Stomach smooth muscle (tissue), 2 donors: ENCODE results near the gene ZBTB14.

ENCODE experiments used
- H3K27ac ChIP-seq: one replicate; pipeline ENCODE4 v1.7.0; 2013; ENCODE audit warnings: mild to moderate bottlenecking, low read length, inconsistent platforms
- H3K27me3 ChIP-seq, 2 donors: one replicate each; pipeline ENCODE4 v1.7.0; 2013; ENCODE audit warnings: low read length in 2 of 2; ENCODE audit not compliant: insufficient read depth in 2 of 2, control insufficient read depth in 1 of 2
- H3K36me3 ChIP-seq, 2 donors: one replicate each; pipeline ENCODE4 v1.7.0; 2013; ENCODE audit warnings: low read length in 2 of 2; ENCODE audit not compliant: control insufficient read depth in 2 of 2, insufficient read depth in 2 of 2
- H3K4me1 ChIP-seq: one replicate; pipeline ENCODE4 v1.7.0; 2013; ENCODE audit warnings: low read length; ENCODE audit not compliant: control insufficient read depth, insufficient read depth
- H3K4me3 ChIP-seq, 2 donors: one replicate each; pipeline ENCODE4 v1.7.0; 2013; ENCODE audit warnings: low read length in 2 of 2
- H3K9ac ChIP-seq, 2 donors: one replicate each; pipeline ENCODE4 v1.7.0; 2013; ENCODE audit warnings: low read length in 2 of 2, mild to moderate bottlenecking in 1 of 2
- H3K9me3 ChIP-seq, 2 donors: one replicate each; pipeline ENCODE4 v1.7.0; 2013; ENCODE audit warnings: low read length in 2 of 2; ENCODE audit not compliant: control insufficient read depth in 2 of 2
- donor health status: healthy.
- donor health status: Pancreatic carcinoma.

ZBTB14 gene

DNA sequence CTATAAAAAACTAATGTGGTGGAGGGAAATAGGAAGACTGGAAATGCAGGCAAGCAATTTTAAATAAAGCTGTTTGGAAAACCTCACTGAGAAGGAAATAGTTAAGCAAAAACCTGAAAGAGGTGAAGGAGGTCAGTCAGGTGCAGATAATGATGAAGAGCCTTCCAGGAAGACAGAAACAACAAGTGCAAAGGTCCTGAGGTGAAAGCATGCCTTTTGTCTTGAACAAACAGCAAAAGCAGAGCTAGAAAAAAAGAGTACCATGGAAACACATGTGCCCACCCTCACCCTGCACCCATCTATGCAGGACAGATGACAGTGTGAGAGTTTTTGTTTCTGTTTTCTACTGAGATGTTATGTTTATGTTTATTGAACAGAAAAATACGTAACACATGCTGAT, 8.1 kb upstream of the ZBTB14 start:
- Histone ChIP-seq H3K4me3 (no peak overlapping the region), H3K9me3 (no peaks in the 10 kb centered on the region), H3K27ac (no peak overlapping the region), H3K4me1 (no peaks in the 10 kb centered on the region), H3K36me3 (no peaks in the 10 kb centered on the region), H3K9ac (no peak overlapping the region), H3K27me3 (peaks cover 0 to 4% of the 10 kb centered on the region in 2 donors)

DNA sequence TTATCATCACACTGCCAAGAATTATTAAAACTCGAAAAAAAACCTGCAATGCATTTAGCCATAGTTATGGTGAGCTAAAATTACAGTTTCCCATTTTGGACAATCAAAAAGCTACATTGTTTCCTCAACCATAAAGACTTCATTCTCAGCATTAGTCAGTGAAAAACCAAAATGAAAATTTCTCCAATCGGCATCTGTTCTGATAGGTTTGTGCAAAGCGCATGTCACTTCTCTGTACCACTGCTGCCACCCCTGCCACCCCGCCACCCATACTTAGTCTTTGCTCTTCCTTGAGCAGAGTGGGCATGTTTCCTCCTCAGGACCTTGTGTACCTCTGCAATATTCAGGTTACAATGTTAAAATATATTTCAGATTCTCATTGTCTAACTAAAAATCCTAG, 7.1 kb upstream of the ZBTB14 start:
- Histone ChIP-seq H3K4me3 (no peak overlapping the region), H3K9me3 (no peaks in the 10 kb centered on the region), H3K27me3 (peaks cover 0 to 4% of the 10 kb centered on the region in 2 donors), H3K27ac (no peak overlapping the region), H3K36me3 (no peaks in the 10 kb centered on the region), H3K4me1 (no peaks in the 10 kb centered on the region), H3K9ac (no peak overlapping the region)

DNA sequence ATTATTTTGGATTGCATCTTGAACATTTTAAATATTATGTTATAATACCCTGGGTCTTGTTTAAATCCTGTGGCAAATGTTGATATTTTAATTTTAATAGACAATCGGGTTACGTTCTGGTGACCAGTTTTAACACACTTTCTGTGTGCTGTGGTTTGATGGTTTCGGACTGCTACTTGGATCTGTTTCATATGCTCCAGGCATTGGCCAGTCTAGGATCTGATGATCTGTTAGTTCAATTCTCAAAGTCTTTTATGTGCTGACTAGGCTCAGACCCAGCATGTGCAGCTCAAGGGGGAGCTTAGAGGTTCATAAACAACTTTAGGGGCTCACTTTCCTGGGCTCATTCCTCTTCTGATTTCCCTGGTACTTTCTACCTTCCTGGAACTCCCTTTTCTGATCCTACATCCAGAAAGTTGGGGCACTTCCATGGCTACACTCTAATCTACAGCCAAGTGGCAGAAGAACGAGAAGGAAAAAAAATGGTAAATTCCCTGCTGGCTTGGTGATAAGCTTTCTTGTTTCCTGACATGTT, 5.0 kb upstream of the ZBTB14 start:
- no peak overlapping the region for H3K9ac ChIP-seq
- no peak overlapping the region for H3K4me3 ChIP-seq
- peaks cover 2% of the 10 kb centered on the region for H3K4me1 ChIP-seq
- peaks cover 0 to 4% of the 10 kb centered on the region in 2 donors for H3K27me3 ChIP-seq
- no peaks in the 10 kb centered on the region for H3K9me3 ChIP-seq
- no peaks in the 10 kb centered on the region for H3K36me3 ChIP-seq
- no peak overlapping the region for H3K27ac ChIP-seq

DNA sequence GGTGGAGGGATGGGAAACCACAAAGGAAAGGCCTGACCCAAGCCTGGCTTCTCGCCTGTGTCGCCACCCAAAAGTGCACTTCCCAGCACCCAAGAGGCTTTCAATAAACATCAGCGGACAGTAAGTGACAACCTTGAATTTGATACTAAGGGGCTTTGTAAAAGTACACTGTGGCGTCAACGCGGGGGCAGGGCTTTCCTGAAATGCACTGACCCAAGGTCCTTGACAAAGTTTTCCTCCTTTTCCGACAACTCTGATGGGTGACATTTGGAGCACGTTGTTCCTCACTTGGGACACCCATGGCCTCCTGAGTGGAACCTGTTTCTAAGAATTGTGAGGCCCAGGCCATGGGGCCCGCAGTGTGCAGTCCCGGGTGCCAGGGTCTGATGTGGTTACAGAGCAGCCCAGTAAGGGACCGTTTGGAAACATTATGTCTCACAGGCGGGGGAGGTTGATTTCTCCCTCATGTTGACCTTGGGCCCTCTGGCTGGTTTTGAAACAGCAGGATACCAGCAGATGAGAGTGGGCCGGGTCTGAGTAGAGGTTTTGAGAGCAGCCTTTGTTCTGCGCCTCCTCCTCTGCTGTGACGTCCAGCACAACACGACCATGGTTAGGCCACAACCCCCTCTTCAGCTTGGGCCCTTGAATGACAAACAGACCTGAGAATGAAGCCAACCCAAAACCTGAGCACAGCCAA, 2.8 kb upstream of the ZBTB14 start:
- Histone ChIP-seq H3K36me3 (no peaks in the 10 kb centered on the region), H3K9me3 (no peaks in the 10 kb centered on the region), H3K4me3 (no peak overlapping the region), H3K27me3 (peaks cover 0 to 4% of the 10 kb centered on the region in 2 donors), H3K27ac (no peak overlapping the region), H3K9ac (no peak overlapping the region), H3K4me1 (peaks cover 11% of the 10 kb centered on the region)

DNA sequence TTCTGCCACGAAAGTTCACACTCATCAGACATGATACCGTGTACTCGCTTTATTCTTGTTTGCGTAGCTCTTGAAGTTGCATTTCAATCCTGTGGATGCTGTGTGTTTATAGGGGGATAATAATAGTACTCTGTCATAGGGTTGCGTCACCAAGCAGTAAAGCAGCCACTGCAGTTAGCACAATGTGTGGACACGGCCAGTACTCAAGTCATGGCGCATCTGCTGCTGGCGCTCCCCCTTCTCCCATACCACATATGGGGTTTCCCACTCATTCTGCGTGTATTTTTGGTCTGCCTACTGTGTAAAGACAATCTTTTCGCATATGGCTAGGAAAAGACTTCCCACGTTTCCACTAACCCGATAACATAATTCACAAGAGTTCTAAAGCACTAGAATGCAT, 2.1 kb upstream of the ZBTB14 start:
- Histone ChIP-seq H3K4me1 (peaks cover 11% of the 10 kb centered on the region), H3K27ac (peak overlapping the region; percentile 92), H3K9me3 (no peaks in the 10 kb centered on the region), H3K9ac (no peak overlapping the region), H3K36me3 (no peaks in the 10 kb centered on the region), H3K27me3 (no peaks in the 10 kb centered on the region), H3K4me3 (no peak overlapping the region)

DNA sequence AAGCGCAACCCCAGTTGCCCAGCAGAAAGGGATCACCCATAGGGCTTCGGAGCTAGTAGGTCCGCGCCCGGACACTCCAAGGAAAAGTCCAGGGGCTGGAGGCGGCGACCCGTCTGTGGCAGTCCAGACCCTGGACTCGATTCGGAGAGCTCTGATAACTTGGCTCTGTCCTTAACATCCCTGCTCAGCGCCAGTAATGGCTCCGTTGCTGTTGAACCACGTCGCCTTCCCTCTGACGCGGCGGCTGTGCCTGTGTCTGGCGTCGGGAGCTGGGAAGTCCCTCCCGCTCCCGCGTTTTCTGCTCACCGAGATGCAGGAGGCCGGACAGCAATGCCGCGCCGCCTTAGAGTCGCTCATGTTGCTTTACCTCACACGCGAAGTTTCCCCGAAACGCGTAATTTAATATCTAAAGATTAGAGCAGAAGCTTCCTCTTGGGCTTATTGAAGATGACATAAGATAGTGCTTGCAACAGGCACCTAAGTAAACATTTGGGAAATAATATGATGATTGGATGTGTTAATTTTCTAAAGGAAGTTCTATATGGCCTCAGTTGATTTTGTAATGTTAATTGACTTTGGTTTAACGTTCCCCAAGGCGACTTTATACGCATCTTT, 1.3 kb upstream of the ZBTB14 start:
- H3K9me3 ChIP-seq: no peaks in the 10 kb centered on the region
- H3K27ac ChIP-seq: peak overlapping the region; percentile 92
- H3K4me1 ChIP-seq: peaks cover 11% of the 10 kb centered on the region
- peaks cover 0 to 2% of the 10 kb centered on the region in 2 donors for H3K36me3 ChIP-seq
- peak overlapping the region; percentile 88 to 89 for H3K4me3 ChIP-seq
- H3K9ac ChIP-seq: peak overlapping the region; percentile 86
- no peaks in the 10 kb centered on the region for H3K27me3 ChIP-seq

DNA sequence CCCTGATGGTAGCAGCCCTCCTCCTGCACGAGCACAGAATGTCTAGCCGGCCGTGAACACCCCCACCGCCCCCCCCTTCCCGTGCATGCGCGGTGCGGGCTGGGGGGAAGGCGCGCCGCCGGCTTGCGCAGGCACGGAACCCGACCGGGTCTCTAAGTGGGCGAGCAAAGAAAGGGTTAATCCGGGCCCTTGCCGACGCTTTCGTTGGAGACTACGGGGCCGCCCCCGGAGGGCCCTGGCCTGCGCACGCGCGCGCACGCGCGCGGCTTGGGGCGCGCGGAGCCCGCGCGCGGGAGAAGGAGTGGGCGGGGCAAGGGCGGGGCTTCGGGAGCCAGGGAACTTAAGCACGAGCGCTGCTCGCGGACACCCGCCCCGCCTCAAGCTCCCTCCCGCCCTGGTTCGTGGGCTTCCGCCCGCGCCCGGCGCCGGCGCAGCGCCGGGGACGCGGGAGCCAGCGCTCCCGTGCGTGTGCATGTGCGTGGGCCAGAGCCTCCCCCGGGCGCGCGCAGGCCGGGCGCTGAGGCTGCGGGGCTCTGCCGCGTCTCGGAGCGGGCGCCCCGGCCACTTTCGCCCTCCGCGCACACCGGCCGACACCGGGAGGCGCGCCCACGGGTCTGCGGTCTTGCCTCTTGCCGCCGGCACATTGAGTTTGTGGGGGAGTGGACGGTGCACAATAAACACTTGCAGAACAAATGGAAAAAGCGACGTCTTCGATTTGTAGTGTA, 617 bp upstream of the ZBTB14 start:
- Histone ChIP-seq H3K9ac (peak overlapping the region; percentile 86), H3K27me3 (no peaks in the 10 kb centered on the region), H3K4me3 (peak overlapping the region; percentile 88 to 89), H3K27ac (peak overlapping the region; percentile 92), H3K4me1 (peaks cover 11% of the 10 kb centered on the region), H3K36me3 (peaks cover 6 to 8% of the 10 kb centered on the region in 2 donors), H3K9me3 (no peaks in the 10 kb centered on the region)

DNA sequence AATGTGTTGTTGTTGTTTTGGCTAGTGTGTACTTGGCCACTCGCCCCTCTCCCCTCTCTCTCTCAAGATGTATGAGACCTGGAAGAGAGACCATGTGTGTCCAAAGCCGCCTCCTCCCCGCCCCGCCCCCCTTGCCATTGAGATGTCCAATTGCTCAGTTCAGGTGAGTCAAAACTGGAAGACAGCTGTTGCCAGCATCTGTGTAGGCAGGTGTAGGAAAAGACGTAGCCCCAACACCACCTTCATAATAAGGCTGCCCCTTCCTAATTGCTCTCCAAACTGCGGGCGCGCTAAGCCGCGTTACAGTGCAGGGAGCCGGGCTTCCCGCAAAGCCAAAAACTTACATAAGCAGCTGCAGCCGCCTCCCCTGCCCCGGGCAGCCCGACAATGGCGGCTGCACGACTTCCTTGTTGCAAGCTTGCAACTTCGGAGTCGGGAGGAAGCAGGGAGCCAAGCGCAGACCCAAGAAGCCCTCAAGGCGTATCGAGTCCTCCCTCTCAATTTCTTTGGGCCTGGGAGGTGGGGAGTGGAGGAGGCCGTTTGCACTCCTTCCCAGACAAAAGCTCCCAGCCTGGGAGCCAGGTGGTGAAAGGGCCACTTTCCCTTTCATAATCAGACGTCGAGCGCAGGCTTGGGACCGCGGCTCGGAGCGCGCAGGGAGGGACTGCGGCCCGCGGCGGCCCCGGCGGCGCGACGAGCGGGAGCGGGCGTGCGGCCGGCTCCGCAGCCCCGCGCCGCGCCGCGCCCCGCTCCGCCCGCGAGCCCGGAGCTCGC, 882 bp downstream of the ZBTB14 start:
- Histone ChIP-seq H3K9me3 (no peaks in the 10 kb centered on the region), H3K4me1 (peaks cover 11% of the 10 kb centered on the region), H3K27ac (peak overlapping the region; percentile 86), H3K27me3 (no peaks in the 10 kb centered on the region), H3K9ac (peak overlapping the region; percentile 81 to 86), H3K4me3 (peak overlapping the region; percentile 85 to 91), H3K36me3 (peaks cover 14 to 15% of the 10 kb centered on the region in 2 donors)

DNA sequence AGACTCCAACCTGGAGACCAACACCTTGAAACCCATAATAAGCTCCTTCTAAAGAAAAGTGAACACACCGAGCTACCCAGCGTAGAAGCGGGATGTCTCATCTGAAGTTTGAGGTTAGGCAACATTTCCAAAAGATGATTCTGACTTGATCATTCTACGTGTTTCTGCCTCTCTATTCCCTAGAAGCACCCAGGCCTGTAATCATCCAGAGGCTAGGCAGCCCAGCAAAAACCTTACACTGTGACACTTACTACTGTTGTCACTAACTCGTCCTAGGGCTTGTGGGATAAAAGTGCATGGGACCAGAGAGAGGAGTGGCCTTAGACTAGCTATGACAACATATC, 1.4 kb downstream of the ZBTB14 start:
- peak overlapping the region; percentile 86 for H3K27ac ChIP-seq
- no peaks in the 10 kb centered on the region for H3K9me3 ChIP-seq
- H3K27me3 ChIP-seq: no peaks in the 10 kb centered on the region
- H3K4me3 ChIP-seq: peak overlapping the region; percentile 85 to 91
- peaks cover 11% of the 10 kb centered on the region for H3K4me1 ChIP-seq
- H3K9ac ChIP-seq: peak overlapping the region; percentile 81 to 86
- H3K36me3 ChIP-seq: peaks cover 14 to 15% of the 10 kb centered on the region in 2 donors

DNA sequence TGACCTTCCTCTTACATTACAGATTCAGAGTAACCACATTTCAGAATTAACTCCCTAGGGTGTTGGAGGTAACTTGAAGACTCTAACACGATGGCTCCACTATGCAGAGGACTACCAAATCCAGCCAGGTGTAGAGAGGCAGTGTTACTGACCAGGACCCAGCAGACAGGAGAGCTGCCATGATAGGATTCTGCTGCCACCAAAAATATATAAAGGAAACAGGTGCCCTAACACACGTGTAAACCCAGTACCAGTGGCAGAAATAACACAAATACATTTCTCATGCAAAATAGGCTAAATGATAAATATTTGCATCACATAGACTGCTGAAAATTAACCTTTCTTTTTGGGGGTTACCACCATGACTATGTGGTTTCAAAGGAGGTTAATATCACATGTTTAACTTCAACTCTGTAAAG, 7.0 kb downstream of the ZBTB14 start:
- no peak overlapping the region for H3K27ac ChIP-seq
- H3K4me1 ChIP-seq: no peaks in the 10 kb centered on the region
- no peaks in the 10 kb centered on the region for H3K9me3 ChIP-seq
- H3K27me3 ChIP-seq: no peaks in the 10 kb centered on the region
- H3K9ac ChIP-seq: no peak overlapping the region
- H3K36me3 ChIP-seq: peaks cover 14 to 15% of the 10 kb centered on the region in 2 donors
- no peak overlapping the region for H3K4me3 ChIP-seq
